Neuronal stem cell (in vitro differentiated cells): ENCODE measurements around the gene TAF11.
"Not testable (repeated sequence)": the region's sequence is repeated elsewhere in the genome, so short reads cannot be mapped to it uniquely, and the experiment has no call there.

Experiments used
- DNase-seq: peaks from one replicate; pipeline ENCODE4 v3.0.0-alpha.2; 2013; ENCODE audit warnings: low spot score
- H2AFZ ChIP-seq: one replicate; pipeline ENCODE4 v1.6.1; 2013; ENCODE audit warnings: mild to moderate bottlenecking, low read length, inconsistent platforms
- H2AK5ac ChIP-seq: 2 replicates; pipeline ENCODE4 v1.6.1; 2013; ENCODE audit warnings: low read depth, mild to moderate bottlenecking, inconsistent platforms, low read length, moderate library complexity, mixed read lengths
- H2BK120ac ChIP-seq: 2 replicates; pipeline ENCODE4 v1.6.1; 2013; ENCODE audit warnings: low read depth, mild to moderate bottlenecking, inconsistent platforms, low read length, moderate library complexity, mixed read lengths
- H2BK12ac ChIP-seq: one replicate; pipeline ENCODE4 v1.6.1; 2013; ENCODE audit warnings: low read length, inconsistent platforms
- H2BK15ac ChIP-seq: 2 replicates; pipeline ENCODE4 v1.6.1; 2013; ENCODE audit warnings: mild to moderate bottlenecking, low read length, inconsistent platforms, mixed read lengths
- H2BK5ac ChIP-seq: one replicate; pipeline ENCODE4 v1.6.1; 2013; ENCODE audit warnings: inconsistent platforms, mild to moderate bottlenecking, low read length, moderate library complexity
- H3K14ac ChIP-seq: one replicate; pipeline ENCODE4 v1.6.1; 2013; ENCODE audit warnings: low read length, inconsistent platforms
- H3K18ac ChIP-seq: 2 replicates; pipeline ENCODE4 v1.6.1; 2013; ENCODE audit warnings: low read length, inconsistent platforms
- H3K23ac ChIP-seq: 2 replicates; pipeline ENCODE4 v1.6.1; 2013; ENCODE audit warnings: low read depth, mild to moderate bottlenecking, mixed read lengths, low read length, inconsistent platforms; ENCODE audit not compliant: poor library complexity
- H3K27ac ChIP-seq: replicated peaks from 3 replicates; pipeline ENCODE4 v1.5.1; 2013; ENCODE audit warnings: low read length, inconsistent platforms
- H3K27me3 ChIP-seq, 3 experiments: 2 replicates each; pipeline ENCODE4 v1.6.1; 2013; ENCODE audit warnings: low read length in 3 of 3, mild to moderate bottlenecking in 2 of 3, inconsistent platforms in 1 of 3, low read depth in 1 of 3, mixed read lengths in 1 of 3, moderate library complexity in 1 of 3; ENCODE audit not compliant: control insufficient read depth in 3 of 3, insufficient read depth in 3 of 3
- H3K36me3 ChIP-seq, 2 donors: replicated peaks in 1 of 2; 2 replicates each; pipeline ENCODE4 v1.6.1; 2013; ENCODE audit warnings: low read length in 2 of 2; ENCODE audit not compliant: control insufficient read depth in 2 of 2, insufficient read depth in 2 of 2
- H3K4ac ChIP-seq: 2 replicates; pipeline ENCODE4 v1.6.1; 2013; ENCODE audit warnings: inconsistent platforms, mild to moderate bottlenecking, low read length, moderate library complexity
- H3K4me1 ChIP-seq, 2 donors: 1 replicate in 1 of 2; 2 replicates in 1 of 2; pipeline ENCODE4 v1.6.1; 2013; ENCODE audit warnings: low read length in 2 of 2, low read depth in 1 of 2; ENCODE audit not compliant: control insufficient read depth in 2 of 2, insufficient read depth in 1 of 2
- H3K4me2 ChIP-seq: one replicate; pipeline ENCODE4 v1.6.1; 2013; ENCODE audit warnings: mild to moderate bottlenecking, low read length, inconsistent platforms; ENCODE audit not compliant: insufficient read depth, poor library complexity, severe bottlenecking
- H3K4me3 ChIP-seq, 2 donors: 2 replicates each; pipeline ENCODE4 v1.5.1; 2013; ENCODE audit warnings: low read length in 2 of 2, mild to moderate bottlenecking in 2 of 2, inconsistent platforms in 1 of 2, moderate library complexity in 1 of 2
- H3K79me1 ChIP-seq: one replicate; pipeline ENCODE4 v1.6.1; 2013; ENCODE audit warnings: low read depth, mild to moderate bottlenecking, inconsistent platforms, low read length, moderate library complexity
- H3K9ac ChIP-seq: one replicate; pipeline ENCODE4 v1.6.1; 2013; ENCODE audit warnings: mild to moderate bottlenecking, low read depth, low read length, inconsistent platforms; ENCODE audit not compliant: poor library complexity
- H3K9me3 ChIP-seq, 2 donors: replicated peaks in 1 of 2; 2 replicates each; pipeline versions ENCODE3 to v1.6.1; 2013; ENCODE audit warnings: low read length in 2 of 2, mild to moderate bottlenecking in 2 of 2, inconsistent platforms in 1 of 2, low read depth in 1 of 2, mixed read lengths in 1 of 2, moderate library complexity in 1 of 2; ENCODE audit not compliant: control insufficient read depth in 2 of 2, insufficient read depth in 1 of 2
- H4K8ac ChIP-seq: one replicate; pipeline ENCODE4 v1.6.1; 2013; ENCODE audit warnings: low read depth, mild to moderate bottlenecking, inconsistent platforms, low read length, moderate library complexity
- H4K91ac ChIP-seq: one replicate; pipeline ENCODE4 v1.6.1; 2013; ENCODE audit warnings: low read length, low read depth, mild to moderate bottlenecking, inconsistent platforms; ENCODE audit not compliant: poor library complexity
- WGBS, 2 donors: extraction: QIAGEN DNeasy Blood & Tissue Kit; methylation state at CpG; one replicate each; pipeline ENCODE4 v1.1.7; 2013; ENCODE audit warnings: missing lambda C conversion rate in 2 of 2, mixed read lengths in 1 of 2; ENCODE audit not compliant: insufficient read length in 2 of 2, insufficient replicate concordance in 1 of 2; ENCODE audit errors: extremely low coverage in 2 of 2; 5-methylcytosine and 5-hydroxymethylcytosine counted together

TAF11 gene

DNA sequence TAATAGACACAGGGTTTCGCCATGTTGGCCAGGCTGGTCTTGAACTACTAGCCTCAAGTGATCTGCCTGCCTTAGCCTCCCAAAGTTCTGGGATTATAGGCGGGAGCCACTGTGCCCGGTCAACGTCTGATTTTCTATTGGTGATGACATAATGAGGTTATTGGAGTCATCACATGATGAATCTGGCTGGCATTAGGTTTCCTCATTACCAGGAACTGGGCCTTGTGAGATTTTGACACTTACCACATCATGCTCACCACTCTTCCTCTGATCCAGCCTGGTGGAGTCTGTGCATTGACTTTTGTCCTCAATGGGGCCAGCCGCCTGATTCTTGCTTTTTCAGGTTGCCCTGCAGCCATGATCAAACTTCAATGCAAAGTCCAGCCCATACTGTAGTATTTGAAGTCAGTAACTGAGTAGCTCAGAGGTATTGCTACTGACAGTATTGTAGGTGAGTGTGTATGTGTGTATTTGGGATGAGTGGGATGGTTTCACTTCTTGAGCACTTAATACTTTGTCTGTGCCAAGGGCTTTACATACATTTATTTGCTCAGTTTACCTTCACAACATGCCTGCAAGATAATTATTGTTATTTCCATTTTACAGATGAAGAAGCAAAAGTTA lies 17.3 kb upstream of the TAF11 start:
- Histone ChIP-seq H3K14ac (no peak overlapping the region), H2BK120ac (no peak overlapping the region), H3K36me3 (peaks cover 0 to 6% of the 10 kb centered on the region in 2 donors), H2BK12ac (no peak overlapping the region), H2BK15ac (no peak overlapping the region), H3K4me1 (peaks cover 0 to 1% of the 10 kb centered on the region in 2 donors), H3K18ac (no peak overlapping the region), H3K4me2 (no peak overlapping the region), H3K27me3 (no peaks in the 10 kb centered on the region), H2AK5ac (no peak overlapping the region), H4K8ac (no peak overlapping the region), H2AFZ (no peak overlapping the region), H4K91ac (no peak overlapping the region), H3K23ac (no peak overlapping the region), H2BK5ac (no peak overlapping the region), H3K4ac (no peak overlapping the region), H3K27ac (no peak overlapping the region), H3K4me3 (no peak overlapping the region), H3K79me1 (no peaks in the 10 kb centered on the region), H3K9ac (no peak overlapping the region), H3K9me3 (no peaks in the 10 kb centered on the region)
- no peak for DNase-seq
- no CpG with 5 or more reads among the region's 5 CpGs for WGBS, 2 donors

GRCh38 chr6:34901930-34902329 lies 14.1 kb upstream of the TAF11 start:
- H3K4ac ChIP-seq, result no peak overlapping the region
- no peak for DNase-seq
- no CpG with 5 or more reads among the region's 5 CpGs for WGBS, 2 donors

DNA sequence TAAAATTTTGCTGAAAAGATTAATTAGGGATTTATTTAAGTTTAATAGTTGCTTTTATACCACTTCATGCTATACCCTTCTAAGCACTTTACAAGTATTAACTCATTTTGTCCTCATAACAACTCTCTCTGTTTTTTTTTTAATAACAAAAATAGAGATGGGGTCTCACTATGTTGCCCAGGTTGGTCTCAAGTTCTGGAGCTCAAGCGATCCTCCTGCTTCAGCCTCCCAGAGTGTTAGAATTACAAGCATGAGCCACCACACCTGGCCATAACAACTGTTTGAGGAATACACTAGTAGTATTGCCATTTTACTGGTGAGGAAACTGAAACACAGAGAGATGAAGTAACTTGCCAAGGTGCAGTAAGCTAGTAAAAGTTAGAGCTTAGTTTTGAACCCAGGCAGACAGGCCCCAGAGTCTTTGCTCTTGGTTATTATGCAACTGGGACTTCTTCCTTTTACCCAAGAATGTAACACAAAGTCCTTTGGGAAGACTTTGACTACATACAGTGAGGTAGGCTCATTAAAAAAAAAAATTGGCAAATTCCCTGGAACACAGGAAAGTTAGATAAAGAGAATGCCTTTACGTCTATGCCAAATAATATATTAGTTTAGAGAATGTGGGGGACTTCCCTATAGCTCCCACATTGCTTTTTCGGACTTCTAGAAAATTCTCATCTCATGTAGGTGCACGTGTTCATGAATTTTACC lies 12.6 kb upstream of the TAF11 start:
- Histone ChIP-seq H3K27me3 (no peaks in the 10 kb centered on the region), H3K9me3 (no peaks in the 10 kb centered on the region), H3K4me3 (no peak overlapping the region), H2BK120ac (no peak overlapping the region), H3K18ac (no peak overlapping the region), H2AK5ac (no peak overlapping the region), H3K36me3 (peaks cover 0 to 6% of the 10 kb centered on the region in 2 donors), H2BK15ac (no peak overlapping the region), H3K23ac (no peak overlapping the region), H4K91ac (no peak overlapping the region), H4K8ac (no peak overlapping the region), H3K4me2 (no peak overlapping the region), H3K9ac (no peak overlapping the region), H2BK12ac (no peak overlapping the region), H3K4me1 (peaks cover 0 to under 1% of the 10 kb centered on the region in 2 donors), H3K4ac (no peak overlapping the region), H2BK5ac (no peak overlapping the region), H3K27ac (no peak overlapping the region), H2AFZ (no peak overlapping the region), H3K79me1 (no peaks in the 10 kb centered on the region), H3K14ac (no peak overlapping the region)
- WGBS, 2 donors, result no CpG with 5 or more reads among the region's 4 CpGs
- DNase-seq, result no peak

More at GRCh38 chr6:34901930-34902329, 14.1 kb upstream of the TAF11 start:
- no peaks in the 10 kb centered on the region for H3K27me3 ChIP-seq
- no peak overlapping the region for H4K8ac ChIP-seq
- peaks cover 0 to 1% of the 10 kb centered on the region in 2 donors for H3K4me1 ChIP-seq
- no peaks in the 10 kb centered on the region for H3K79me1 ChIP-seq
- no peak overlapping the region for H3K18ac ChIP-seq
- H2AK5ac ChIP-seq, result no peak overlapping the region
- no peak overlapping the region for H3K9ac ChIP-seq
- H2BK120ac ChIP-seq, result no peak overlapping the region
- no peak overlapping the region for H2BK5ac ChIP-seq
- peaks cover 0 to 6% of the 10 kb centered on the region in 2 donors for H3K36me3 ChIP-seq
- no peak overlapping the region for H2AFZ ChIP-seq
- no peak overlapping the region for H3K4me3 ChIP-seq
- no peak overlapping the region for H3K4me2 ChIP-seq
- H4K91ac ChIP-seq, result no peak overlapping the region
- H3K9me3 ChIP-seq, result no peaks in the 10 kb centered on the region
- H3K27ac ChIP-seq, result no peak overlapping the region
- H2BK12ac ChIP-seq, result no peak overlapping the region
- H3K14ac ChIP-seq, result no peak overlapping the region
- no peak overlapping the region for H3K23ac ChIP-seq
- H2BK15ac ChIP-seq, result no peak overlapping the region

DNA sequence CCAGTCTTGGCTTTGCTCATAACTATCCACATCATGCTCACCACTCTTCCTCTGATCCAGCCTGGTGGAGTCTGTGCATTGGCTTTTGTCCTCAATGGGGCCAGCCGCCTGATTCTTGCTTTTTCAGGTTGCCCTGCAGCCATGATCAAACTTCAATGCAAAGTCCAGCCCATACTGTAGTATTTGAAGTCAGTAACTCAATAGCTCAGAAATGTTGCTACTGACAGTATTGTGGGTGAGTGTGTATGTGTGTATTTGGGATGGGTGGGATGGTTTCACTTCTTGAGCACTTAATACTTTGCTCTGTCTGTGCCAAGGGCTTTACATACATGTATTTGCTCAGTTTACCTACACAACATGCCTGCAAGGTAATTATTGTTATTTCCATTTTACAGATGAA lies 11.9 kb upstream of the TAF11 start:
- not testable (repeated sequence) for H2AK5ac ChIP-seq, H3K4me3 ChIP-seq, H3K18ac ChIP-seq, H2BK15ac ChIP-seq, H3K9me3 ChIP-seq, H2BK120ac ChIP-seq, H2BK5ac ChIP-seq, H3K9ac ChIP-seq, H3K14ac ChIP-seq, H2BK12ac ChIP-seq, DNase-seq, H3K27me3 ChIP-seq, H3K23ac ChIP-seq, H3K36me3 ChIP-seq, H3K4me2 ChIP-seq, H2AFZ ChIP-seq, H3K27ac ChIP-seq, H3K4ac ChIP-seq, H3K4me1 ChIP-seq, H3K79me1 ChIP-seq, H4K91ac ChIP-seq, H4K8ac ChIP-seq
- WGBS, 2 donors, result no CpG with 5 or more reads among the region's 1 CpG
